HepG2 (cell line): ENCODE results near the gene SERPINA3. TPM values are rescaled to one million over a fixed set of nuclear protein-coding genes. Genes with fewer than 3 reads are reported as not detected.

Experiments used
- HOXA3 ChIP-seq: sonication (generic); formaldehyde crosslinking; IDR thresholded peaks from 2 replicates; pipeline ENCODE4 v1.5.0; 2020; ENCODE audit warnings: missing genetic modification reagents
- IKZF5 ChIP-seq: IDR thresholded peaks from 2 replicates; pipeline ENCODE4 v1.6.1; 2018; ENCODE audit warnings: missing genetic modification reagents, mild to moderate bottlenecking, missing compliant biosample characterization
- NFE2 ChIP-seq: sonication (generic); formaldehyde crosslinking; IDR thresholded peaks from 2 replicates; pipeline ENCODE4 v1.4.0; 2020; ENCODE audit warnings: missing genetic modification reagents
- NFE2L2 ChIP-seq: fragments of 150-350 bp; IDR thresholded peaks from 2 replicates; pipeline ENCODE4 v1.6.1; 2014; ENCODE audit warnings: low read length
- PRDM10 ChIP-seq: sonication (generic); formaldehyde crosslinking; IDR thresholded peaks from 2 replicates; pipeline ENCODE4 v1.4.0; 2020; ENCODE audit warnings: low read depth, missing genetic modification reagents
- RFX1 ChIP-seq: fragments of 450-650 bp; IDR thresholded peaks from 2 replicates; pipeline ENCODE4 v1.6.1; 2017
- SETDB1 ChIP-seq: sonication (generic); formaldehyde crosslinking; IDR thresholded peaks from 2 replicates; pipeline ENCODE4 v1.5.1; 2020; ENCODE audit warnings: missing genetic modification reagents, mild to moderate bottlenecking, borderline replicate concordance
- YEATS4 ChIP-seq: sonication (generic); formaldehyde crosslinking; IDR thresholded peaks from 2 replicates; pipeline ENCODE4 v1.4.0; 2020; ENCODE audit warnings: missing genetic modification reagents, borderline replicate concordance
- ZNF180 ChIP-seq: sonication (generic); formaldehyde crosslinking; IDR thresholded peaks from 2 replicates; pipeline ENCODE4 v1.4.0; 2020; ENCODE audit warnings: low read depth, missing genetic modification reagents, borderline replicate concordance
- ZNF337 ChIP-seq: sonication (generic); formaldehyde crosslinking; IDR thresholded peaks from 2 replicates; pipeline ENCODE4 v1.5.1; 2020; ENCODE audit warnings: missing genetic modification reagents, low read depth, mild to moderate bottlenecking, borderline replicate concordance
- ZNF558 ChIP-seq: sonication (generic); formaldehyde crosslinking; IDR thresholded peaks from 2 replicates; pipeline ENCODE4 v1.9.0; 2022; ENCODE audit warnings: mild to moderate bottlenecking, missing genetic modification reagents, borderline replicate concordance
- ZNF746 ChIP-seq: sonication (generic); formaldehyde crosslinking; IDR thresholded peaks from 2 replicates; pipeline ENCODE4 v1.8.0; 2022; ENCODE audit warnings: mild to moderate bottlenecking, missing genetic modification reagents
- ZNF788 ChIP-seq: sonication (generic); formaldehyde crosslinking; IDR thresholded peaks from 2 replicates; pipeline ENCODE4 v1.5.0; 2020; ENCODE audit warnings: mild to moderate bottlenecking, missing genetic modification reagents, borderline replicate concordance
- polyA plus RNA-seq, 8 experiments: library from polyadenylated mRNA; depleted of rRNA in 3 of 8; stranded (reverse) in 7 of 8; unstranded in 1 of 8; fragments of >200 nt; fragmentation: Illumina TruSeq in 4 of 8; extraction: Trizol in 4 of 8; gene quantifications; 2 replicates each; pipeline versions ENCODE4 v1.2.1 to v1.2.3, GENCODE V29; 2011 to 2016; ENCODE audit warnings: low read depth in 4 of 8, missing spikeins in 1 of 8, mixed read lengths in 1 of 8; ENCODE audit not compliant: insufficient read depth in 1 of 8
- total RNA-seq, 5 experiments: library from RNA; depleted of rRNA; stranded (reverse); fragments of >200 nt; fragmentation: Illumina TruSeq; extraction: Trizol; gene quantifications; 2 replicates each; pipeline ENCODE4 v1.2.3, GENCODE V29; 2016; ENCODE audit warnings: low read depth in 1 of 5
- TF ChIP-seq, protein P1 (sequence below): sonication (generic); formaldehyde crosslinking; IDR thresholded peaks from 2 replicates; pipeline ENCODE4 v1.4.0; 2020; ENCODE audit warnings: missing genetic modification reagents, borderline replicate concordance
- TF ChIP-seq, protein P2 (sequence below): sonication (generic); formaldehyde crosslinking; conservative IDR thresholded peaks from 2 replicates; pipeline ENCODE4 v1.4.0; 2020; ENCODE audit warnings: mild to moderate bottlenecking, missing genetic modification reagents, moderate library complexity

The SERPINA3 gene
- total and polyA plus RNA-seq, 2 of the 13 experiments (the other 11 are each of a cell fraction or from before 2014, with no cell fraction given), result 825 to 2,200 TPM

DNA sequence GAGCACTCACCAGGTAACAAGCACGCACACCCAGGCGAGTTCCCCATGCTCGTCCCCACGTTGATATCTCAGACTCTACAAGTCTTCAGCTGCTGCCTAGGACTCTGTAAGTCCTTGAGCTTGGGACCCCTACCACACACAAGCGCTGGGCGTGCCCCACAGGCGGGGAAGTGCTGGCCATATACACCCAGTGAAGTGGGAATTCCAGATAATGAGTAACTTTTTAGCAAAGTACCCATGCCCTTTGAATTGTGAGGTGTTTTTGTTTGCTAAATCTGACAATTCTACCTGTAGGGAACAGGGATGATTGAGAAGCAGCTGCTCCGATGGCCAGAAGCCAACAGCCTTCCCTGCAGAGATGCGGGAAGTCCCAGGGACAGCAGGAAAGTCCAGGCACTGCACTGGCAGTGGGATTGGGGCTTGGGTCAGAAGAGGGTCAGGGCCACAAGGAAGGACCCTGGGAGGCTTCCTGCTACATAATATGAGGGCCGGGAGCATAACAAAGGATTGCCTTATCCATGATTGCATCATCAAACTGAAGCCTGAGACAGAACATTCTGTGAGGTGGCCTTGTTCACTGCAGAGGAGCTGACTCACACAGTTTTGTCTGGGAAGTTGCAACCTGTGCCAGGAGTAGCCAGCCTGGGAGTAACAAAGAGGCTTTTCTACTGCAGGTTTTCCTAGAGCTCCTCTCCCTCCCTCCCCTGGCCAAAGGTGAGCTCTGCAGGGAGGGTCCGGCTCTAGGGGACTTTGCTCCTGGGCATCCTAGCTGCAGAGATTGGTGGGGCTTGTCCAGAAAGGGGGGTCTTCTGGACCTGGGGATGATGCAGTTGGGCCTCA is 13.2 kb upstream of the SERPINA3 start (continued):
- TF ChIP-seq, protein P1, sequence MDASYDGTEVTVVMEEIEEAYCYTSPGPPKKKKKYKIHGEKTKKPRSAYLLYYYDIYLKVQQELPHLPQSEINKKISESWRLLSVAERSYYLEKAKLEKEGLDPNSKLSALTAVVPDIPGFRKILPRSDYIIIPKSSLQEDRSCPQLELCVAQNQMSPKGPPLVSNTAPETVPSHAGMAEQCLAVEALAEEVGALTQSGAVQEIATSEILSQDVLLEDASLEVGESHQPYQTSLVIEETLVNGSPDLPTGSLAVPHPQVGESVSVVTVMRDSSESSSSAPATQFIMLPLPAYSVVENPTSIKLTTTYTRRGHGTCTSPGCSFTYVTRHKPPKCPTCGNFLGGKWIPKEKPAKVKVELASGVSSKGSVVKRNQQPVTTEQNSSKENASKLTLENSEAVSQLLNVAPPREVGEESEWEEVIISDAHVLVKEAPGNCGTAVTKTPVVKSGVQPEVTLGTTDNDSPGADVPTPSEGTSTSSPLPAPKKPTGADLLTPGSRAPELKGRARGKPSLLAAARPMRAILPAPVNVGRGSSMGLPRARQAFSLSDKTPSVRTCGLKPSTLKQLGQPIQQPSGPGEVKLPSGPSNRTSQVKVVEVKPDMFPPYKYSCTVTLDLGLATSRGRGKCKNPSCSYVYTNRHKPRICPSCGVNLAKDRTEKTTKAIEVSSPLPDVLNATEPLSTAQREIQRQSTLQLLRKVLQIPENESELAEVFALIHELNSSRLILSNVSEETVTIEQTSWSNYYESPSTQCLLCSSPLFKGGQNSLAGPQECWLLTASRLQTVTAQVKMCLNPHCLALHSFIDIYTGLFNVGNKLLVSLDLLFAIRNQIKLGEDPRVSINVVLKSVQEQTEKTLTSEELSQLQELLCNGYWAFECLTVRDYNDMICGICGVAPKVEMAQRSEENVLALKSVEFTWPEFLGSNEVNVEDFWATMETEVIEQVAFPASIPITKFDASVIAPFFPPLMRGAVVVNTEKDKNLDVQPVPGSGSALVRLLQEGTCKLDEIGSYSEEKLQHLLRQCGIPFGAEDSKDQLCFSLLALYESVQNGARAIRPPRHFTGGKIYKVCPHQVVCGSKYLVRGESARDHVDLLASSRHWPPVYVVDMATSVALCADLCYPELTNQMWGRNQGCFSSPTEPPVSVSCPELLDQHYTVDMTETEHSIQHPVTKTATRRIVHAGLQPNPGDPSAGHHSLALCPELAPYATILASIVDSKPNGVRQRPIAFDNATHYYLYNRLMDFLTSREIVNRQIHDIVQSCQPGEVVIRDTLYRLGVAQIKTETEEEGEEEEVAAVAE (CRISPR knock-in tag), result no peak
- TF ChIP-seq YEATS4, result peak; percentile 53; the same call in 1 of the 2 replicates
- peak; percentile 67 for TF ChIP-seq PRDM10
- TF ChIP-seq, protein P2, sequence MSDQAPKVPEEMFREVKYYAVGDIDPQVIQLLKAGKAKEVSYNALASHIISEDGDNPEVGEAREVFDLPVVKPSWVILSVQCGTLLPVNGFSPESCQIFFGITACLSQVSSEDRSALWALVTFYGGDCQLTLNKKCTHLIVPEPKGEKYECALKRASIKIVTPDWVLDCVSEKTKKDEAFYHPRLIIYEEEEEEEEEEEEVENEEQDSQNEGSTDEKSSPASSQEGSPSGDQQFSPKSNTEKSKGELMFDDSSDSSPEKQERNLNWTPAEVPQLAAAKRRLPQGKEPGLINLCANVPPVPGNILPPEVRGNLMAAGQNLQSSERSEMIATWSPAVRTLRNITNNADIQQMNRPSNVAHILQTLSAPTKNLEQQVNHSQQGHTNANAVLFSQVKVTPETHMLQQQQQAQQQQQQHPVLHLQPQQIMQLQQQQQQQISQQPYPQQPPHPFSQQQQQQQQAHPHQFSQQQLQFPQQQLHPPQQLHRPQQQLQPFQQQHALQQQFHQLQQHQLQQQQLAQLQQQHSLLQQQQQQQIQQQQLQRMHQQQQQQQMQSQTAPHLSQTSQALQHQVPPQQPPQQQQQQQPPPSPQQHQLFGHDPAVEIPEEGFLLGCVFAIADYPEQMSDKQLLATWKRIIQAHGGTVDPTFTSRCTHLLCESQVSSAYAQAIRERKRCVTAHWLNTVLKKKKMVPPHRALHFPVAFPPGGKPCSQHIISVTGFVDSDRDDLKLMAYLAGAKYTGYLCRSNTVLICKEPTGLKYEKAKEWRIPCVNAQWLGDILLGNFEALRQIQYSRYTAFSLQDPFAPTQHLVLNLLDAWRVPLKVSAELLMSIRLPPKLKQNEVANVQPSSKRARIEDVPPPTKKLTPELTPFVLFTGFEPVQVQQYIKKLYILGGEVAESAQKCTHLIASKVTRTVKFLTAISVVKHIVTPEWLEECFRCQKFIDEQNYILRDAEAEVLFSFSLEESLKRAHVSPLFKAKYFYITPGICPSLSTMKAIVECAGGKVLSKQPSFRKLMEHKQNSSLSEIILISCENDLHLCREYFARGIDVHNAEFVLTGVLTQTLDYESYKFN (CRISPR knock-in tag), result peak; percentile 93
- no peak for TF ChIP-seq RFX1
- TF ChIP-seq IKZF5 (CRISPR knock-in tag), result peak; percentile 97
- TF ChIP-seq HOXA3 (CRISPR knock-in tag), result peak; percentile 87
- TF ChIP-seq NFE2L2, result 0 out of 2 replicates have a peak, but pooled peaks have one; percentile 40
- TF ChIP-seq ZNF788 (CRISPR knock-in tag), result peak; percentile 71; the same call in 1 of the 2 replicates
- no peak for TF ChIP-seq ZNF180
- TF ChIP-seq ZNF746 (CRISPR knock-in tag), result peak; percentile 96
- peak; percentile 64; the same call in 1 of the 2 replicates for TF ChIP-seq ZNF337
- TF ChIP-seq ZNF558 (CRISPR knock-in tag), result no peak
- 0 out of 2 replicates have a peak, but pooled peaks have one; percentile 24 for TF ChIP-seq NFE2 (CRISPR knock-in tag)
- TF ChIP-seq SETDB1 (CRISPR knock-in tag), result no peak
